Left lung (tissue), 10 donors: Measurements from ENCODE around the gene SLC4A9. TPM values are rescaled to one million over a fixed set of nuclear protein-coding genes. Genes with fewer than 3 reads are reported as not detected.
A peak's percentile ranks its signal among the peaks of the same experiment; 100 is the strongest.

Experiments
- ATAC-seq: fragments of 200-7000 bp; cut with Tn5 transposase; one replicate; pipeline ENCODE4 v1.9.1; 2020; ENCODE audit warnings: moderate library complexity
- DNase-seq, 4 donors: peaks; one replicate each; pipeline ENCODE4 v3.0.0-alpha.2; 2013 to 2020
- H3K27ac ChIP-seq, 2 donors: fragments of 200-600 bp; sonication (generic) in 1 of 2; one replicate each; pipeline versions ENCODE4 v1.5.0 to v1.8.0; 2020 to 2021
- H3K27me3 ChIP-seq, 2 donors: fragments of 200-600 bp; sonication (generic) in 1 of 2; one replicate each; pipeline versions ENCODE4 v1.5.0 to v1.8.0; 2020 to 2021
- H3K36me3 ChIP-seq, 2 donors: fragments of 200-600 bp; sonication (generic) in 1 of 2; one replicate each; pipeline versions ENCODE4 v1.5.0 to v1.8.0; 2020 to 2021
- H3K4me1 ChIP-seq, 2 donors: fragments of 200-600 bp; one replicate each; pipeline ENCODE4 v1.8.0; 2021
- H3K4me3 ChIP-seq, 2 donors: fragments of 200-600 bp; sonication (generic) in 1 of 2; one replicate each; pipeline versions ENCODE4 v1.5.0 to v1.8.0; 2020 to 2021; ENCODE audit warnings: mild to moderate bottlenecking in 1 of 2
- H3K9me3 ChIP-seq, 2 donors: fragments of 200-600 bp; sonication (generic) in 1 of 2; one replicate each; pipeline versions ENCODE4 v1.5.0 to v1.8.0; 2020 to 2021
- CTCF ChIP-seq, 2 donors: fragments of 200-600 bp; sonication (generic) in 1 of 2; IDR thresholded peaks; one replicate each; pipeline versions ENCODE4 v1.5.0 to v1.8.0; 2021; ENCODE audit warnings: antibody characterized with exemption in 2 of 2
- intact Hi-C, 2 donors: fragments of 100-400 bp; cut with DNase I; formaldehyde crosslinking; loops; one replicate each; pipeline versions ENCODE4 v1.11.2 to v1.14.2; 2022
- polyA plus RNA-seq, 6 donors: library from polyadenylated mRNA; unstranded; fragments of 120-200 nt; gene quantifications; one replicate each; pipeline ENCODE4 v1.2.1, GENCODE V29; 2013; ENCODE audit not compliant: insufficient read length in 6 of 6
- total RNA-seq, 2 donors: library from RNA; stranded (reverse); fragmentation: NEBNext Ultra II Directional; extraction: Animal tissue kit (Norgen Biotek cat#: 25700); gene quantifications; one replicate each; pipeline ENCODE4 v1.2.1, GENCODE V29; 2021
- donor health status: DM: no; HTN: yes; CAD: no.
- donor health status: DM: no; HTN: no; CAD: no.

The SLC4A9 gene
- total and polyA plus RNA-seq, 8 donors, result 0.09 to 0.44 (median 0.11) TPM; not detected in 4

GRCh38 chr5:140383300-140383699 is 23.3 kb downstream of the SLC4A9 start:
- no peak for DNase-seq
- no peak for ATAC-seq
- no peak for TF ChIP-seq CTCF (IDR thresholded peaks at IDR 0.05)
- H3K4me3 ChIP-seq, result no peak overlapping the region
- no peaks in the 10 kb centered on the region for H3K4me1 ChIP-seq
- no peaks in the 10 kb centered on the region for H3K36me3 ChIP-seq
- no peaks in the 10 kb centered on the region for H3K27me3 ChIP-seq
- no peak overlapping the region for H3K27ac ChIP-seq
- intact Hi-C loops, result no loop called here
- H3K9me3 ChIP-seq, result no peaks in the 10 kb centered on the region

DNA sequence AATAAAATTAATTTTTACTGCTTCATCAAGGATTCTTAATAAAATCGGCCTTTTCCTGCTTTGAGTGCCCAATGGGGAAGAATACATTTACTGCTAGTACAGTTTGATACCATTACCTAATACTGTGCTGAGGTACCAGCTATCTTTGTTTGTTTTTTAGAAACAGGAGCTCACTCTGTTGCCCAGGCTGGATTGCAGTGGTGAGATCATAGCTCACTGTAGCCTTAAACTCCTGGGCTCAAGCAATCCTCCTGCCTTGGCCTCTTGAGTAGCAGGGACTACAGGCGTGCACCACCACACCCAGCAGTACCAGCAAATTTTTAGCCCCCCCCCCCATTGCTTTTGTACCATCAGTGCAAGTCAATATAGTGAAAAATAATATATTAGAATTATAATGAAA is 28.1 kb downstream of the SLC4A9 start:
- H3K4me3 ChIP-seq, result no peak overlapping the region
- H3K4me1 ChIP-seq, result no peaks in the 10 kb centered on the region
- no peaks in the 10 kb centered on the region for H3K9me3 ChIP-seq
- no peak for ATAC-seq
- no peak for TF ChIP-seq CTCF (IDR thresholded peaks at IDR 0.05)
- intact Hi-C loops, result no loop called here
- H3K27ac ChIP-seq, result no peak overlapping the region
- DNase-seq, result no peak
- no peaks in the 10 kb centered on the region for H3K27me3 ChIP-seq
- H3K36me3 ChIP-seq, result peaks cover 0 to 6% of the 10 kb centered on the region in 2 donors

- intact Hi-C loops, result no loop called here
- no peak for TF ChIP-seq CTCF (IDR thresholded peaks at IDR 0.05)
- peak overlapping the region in 1 of 2 donors; percentile 56 for H3K27ac ChIP-seq
- H3K36me3 ChIP-seq, result peaks cover 0 to 7% of the 10 kb centered on the region in 2 donors
- no peaks in the 10 kb centered on the region for H3K9me3 ChIP-seq
- no peaks in the 10 kb centered on the region for H3K27me3 ChIP-seq
- DNase-seq (no peak), ATAC-seq (peak; percentile 74)
- H3K4me3 ChIP-seq, result no peak overlapping the region
- H3K4me1 ChIP-seq, result no peaks in the 10 kb centered on the region
Observed at GRCh38 chr5:140391312-140391711, 31.3 kb downstream of the SLC4A9 start.

DNA sequence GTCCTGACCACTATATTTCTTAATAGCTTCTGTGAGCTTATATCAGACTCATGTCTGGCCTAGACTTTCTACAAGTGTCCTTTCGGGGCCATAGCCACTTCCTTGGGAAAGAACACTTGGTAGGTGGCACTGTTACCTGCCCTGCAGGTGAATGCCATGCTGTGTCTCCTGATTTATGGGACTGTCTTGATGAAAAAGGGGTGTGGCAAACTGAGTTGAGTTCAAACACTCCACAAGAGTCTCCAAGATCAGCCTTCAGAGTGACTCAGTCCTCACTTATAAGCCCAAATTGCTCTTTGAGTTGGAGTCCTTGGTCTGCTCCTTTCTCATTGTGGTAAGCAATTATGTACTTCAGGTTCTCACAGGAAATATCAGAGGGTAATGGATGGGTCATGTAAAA is 31.7 kb downstream of the SLC4A9 start:
- ATAC-seq (peak; percentile 96), DNase-seq (no peak)
- H3K27me3 ChIP-seq, result no peaks in the 10 kb centered on the region
- TF ChIP-seq CTCF (IDR thresholded peaks at IDR 0.05), result no peak
- H3K4me3 ChIP-seq, result no peak overlapping the region
- intact Hi-C loops, result no loop called here
- no peaks in the 10 kb centered on the region for H3K4me1 ChIP-seq
- peak overlapping the region in 1 of 2 donors; percentile 56 for H3K27ac ChIP-seq
- H3K9me3 ChIP-seq, result no peaks in the 10 kb centered on the region
- H3K36me3 ChIP-seq, result peaks cover 0 to 7% of the 10 kb centered on the region in 2 donors

GRCh38 chr5:140393738-140394137 is 33.7 kb downstream of the SLC4A9 start:
- Histone ChIP-seq H3K27ac (no peak overlapping the region), H3K9me3 (no peaks in the 10 kb centered on the region), H3K4me3 (no peak overlapping the region), H3K36me3 (peaks cover 0 to 7% of the 10 kb centered on the region in 2 donors), H3K27me3 (no peaks in the 10 kb centered on the region), H3K4me1 (no peaks in the 10 kb centered on the region)
- intact Hi-C loops, result no loop called here
- TF ChIP-seq CTCF (IDR thresholded peaks at IDR 0.05), result no peak
- DNase-seq (no peak), ATAC-seq (no peak)
